ENCODE results near the gene ZC3H10.

DNA sequence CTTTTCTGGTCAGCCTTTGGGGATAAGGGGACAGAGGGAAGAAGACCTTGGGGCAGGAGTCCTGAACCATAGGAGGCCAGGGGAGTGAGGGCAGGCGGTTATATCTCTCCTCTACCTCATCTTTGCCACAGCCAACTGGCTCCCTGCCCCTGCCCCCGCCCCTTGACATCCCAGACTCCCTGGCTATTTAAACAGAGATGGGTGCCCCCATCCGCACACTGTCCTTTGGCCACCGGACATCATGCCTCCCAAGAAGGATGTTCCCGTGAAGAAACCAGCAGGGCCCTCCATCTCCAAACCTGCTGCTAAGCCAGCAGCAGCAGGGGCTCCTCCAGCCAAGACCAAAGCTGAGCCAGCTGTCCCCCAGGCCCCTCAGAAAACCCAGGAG is 35.6 kb downstream of the ZC3H10 start:
- TF ChIP-seq, protein P1, sequence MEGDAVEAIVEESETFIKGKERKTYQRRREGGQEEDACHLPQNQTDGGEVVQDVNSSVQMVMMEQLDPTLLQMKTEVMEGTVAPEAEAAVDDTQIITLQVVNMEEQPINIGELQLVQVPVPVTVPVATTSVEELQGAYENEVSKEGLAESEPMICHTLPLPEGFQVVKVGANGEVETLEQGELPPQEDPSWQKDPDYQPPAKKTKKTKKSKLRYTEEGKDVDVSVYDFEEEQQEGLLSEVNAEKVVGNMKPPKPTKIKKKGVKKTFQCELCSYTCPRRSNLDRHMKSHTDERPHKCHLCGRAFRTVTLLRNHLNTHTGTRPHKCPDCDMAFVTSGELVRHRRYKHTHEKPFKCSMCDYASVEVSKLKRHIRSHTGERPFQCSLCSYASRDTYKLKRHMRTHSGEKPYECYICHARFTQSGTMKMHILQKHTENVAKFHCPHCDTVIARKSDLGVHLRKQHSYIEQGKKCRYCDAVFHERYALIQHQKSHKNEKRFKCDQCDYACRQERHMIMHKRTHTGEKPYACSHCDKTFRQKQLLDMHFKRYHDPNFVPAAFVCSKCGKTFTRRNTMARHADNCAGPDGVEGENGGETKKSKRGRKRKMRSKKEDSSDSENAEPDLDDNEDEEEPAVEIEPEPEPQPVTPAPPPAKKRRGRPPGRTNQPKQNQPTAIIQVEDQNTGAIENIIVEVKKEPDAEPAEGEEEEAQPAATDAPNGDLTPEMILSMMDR (conservative IDR thresholded peaks at IDR 0.05; ENCODE audit: low read depth in 2 of 2) = no peak
- TF ChIP-seq POLR2AphosphoS5 (IDR thresholded peaks at IDR 0.05; ENCODE audit: low read depth) = no peak
- no peak for TF ChIP-seq EZH2phosphoT487 (IDR thresholded peaks at IDR 0.05; ENCODE audit: unreplicated experiment)
- TF ChIP-seq JUNB (IDR thresholded peaks at IDR 0.05; ENCODE audit: unreplicated experiment) = no peak
- TF ChIP-seq, protein P2, sequence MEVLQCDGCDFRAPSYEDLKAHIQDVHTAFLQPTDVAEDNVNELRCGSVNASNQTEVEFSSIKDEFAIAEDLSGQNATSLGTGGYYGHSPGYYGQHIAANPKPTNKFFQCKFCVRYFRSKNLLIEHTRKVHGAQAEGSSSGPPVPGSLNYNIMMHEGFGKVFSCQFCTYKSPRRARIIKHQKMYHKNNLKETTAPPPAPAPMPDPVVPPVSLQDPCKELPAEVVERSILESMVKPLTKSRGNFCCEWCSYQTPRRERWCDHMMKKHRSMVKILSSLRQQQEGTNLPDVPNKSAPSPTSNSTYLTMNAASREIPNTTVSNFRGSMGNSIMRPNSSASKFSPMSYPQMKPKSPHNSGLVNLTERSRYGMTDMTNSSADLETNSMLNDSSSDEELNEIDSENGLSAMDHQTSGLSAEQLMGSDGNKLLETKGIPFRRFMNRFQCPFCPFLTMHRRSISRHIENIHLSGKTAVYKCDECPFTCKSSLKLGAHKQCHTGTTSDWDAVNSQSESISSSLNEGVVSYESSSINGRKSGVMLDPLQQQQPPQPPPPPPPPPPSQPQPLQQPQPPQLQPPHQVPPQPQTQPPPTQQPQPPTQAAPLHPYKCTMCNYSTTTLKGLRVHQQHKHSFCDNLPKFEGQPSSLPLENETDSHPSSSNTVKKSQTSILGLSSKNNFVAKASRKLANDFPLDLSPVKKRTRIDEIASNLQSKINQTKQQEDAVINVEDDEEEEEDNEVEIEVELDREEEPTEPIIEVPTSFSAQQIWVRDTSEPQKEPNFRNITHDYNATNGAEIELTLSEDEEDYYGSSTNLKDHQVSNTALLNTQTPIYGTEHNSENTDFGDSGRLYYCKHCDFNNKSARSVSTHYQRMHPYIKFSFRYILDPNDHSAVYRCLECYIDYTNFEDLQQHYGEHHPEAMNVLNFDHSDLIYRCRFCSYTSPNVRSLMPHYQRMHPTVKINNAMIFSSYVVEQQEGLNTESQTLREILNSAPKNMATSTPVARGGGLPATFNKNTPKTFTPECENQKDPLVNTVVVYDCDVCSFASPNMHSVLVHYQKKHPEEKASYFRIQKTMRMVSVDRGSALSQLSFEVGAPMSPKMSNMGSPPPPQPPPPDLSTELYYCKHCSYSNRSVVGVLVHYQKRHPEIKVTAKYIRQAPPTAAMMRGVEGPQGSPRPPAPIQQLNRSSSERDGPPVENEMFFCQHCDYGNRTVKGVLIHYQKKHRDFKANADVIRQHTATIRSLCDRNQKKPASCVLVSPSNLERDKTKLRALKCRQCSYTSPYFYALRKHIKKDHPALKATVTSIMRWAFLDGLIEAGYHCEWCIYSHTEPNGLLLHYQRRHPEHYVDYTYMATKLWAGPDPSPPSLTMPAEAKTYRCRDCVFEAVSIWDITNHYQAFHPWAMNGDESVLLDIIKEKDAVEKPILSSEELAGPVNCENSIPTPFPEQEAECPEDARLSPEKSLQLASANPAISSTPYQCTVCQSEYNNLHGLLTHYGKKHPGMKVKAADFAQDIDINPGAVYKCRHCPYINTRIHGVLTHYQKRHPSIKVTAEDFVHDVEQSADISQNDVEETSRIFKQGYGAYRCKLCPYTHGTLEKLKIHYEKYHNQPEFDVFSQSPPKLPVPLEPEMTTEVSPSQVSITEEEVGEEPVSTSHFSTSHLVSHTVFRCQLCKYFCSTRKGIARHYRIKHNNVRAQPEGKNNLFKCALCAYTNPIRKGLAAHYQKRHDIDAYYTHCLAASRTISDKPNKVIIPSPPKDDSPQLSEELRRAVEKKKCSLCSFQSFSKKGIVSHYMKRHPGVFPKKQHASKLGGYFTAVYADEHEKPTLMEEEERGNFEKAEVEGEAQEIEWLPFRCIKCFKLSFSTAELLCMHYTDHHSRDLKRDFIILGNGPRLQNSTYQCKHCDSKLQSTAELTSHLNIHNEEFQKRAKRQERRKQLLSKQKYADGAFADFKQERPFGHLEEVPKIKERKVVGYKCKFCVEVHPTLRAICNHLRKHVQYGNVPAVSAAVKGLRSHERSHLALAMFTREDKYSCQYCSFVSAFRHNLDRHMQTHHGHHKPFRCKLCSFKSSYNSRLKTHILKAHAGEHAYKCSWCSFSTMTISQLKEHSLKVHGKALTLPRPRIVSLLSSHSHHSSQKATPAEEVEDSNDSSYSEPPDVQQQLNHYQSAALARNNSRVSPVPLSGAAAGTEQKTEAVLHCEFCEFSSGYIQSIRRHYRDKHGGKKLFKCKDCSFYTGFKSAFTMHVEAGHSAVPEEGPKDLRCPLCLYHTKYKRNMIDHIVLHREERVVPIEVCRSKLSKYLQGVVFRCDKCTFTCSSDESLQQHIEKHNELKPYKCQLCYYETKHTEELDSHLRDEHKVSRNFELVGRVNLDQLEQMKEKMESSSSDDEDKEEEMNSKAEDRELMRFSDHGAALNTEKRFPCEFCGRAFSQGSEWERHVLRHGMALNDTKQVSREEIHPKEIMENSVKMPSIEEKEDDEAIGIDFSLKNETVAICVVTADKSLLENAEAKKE (CRISPR knock-in tag; IDR thresholded peaks at IDR 0.05) = no peak
- no peak for TF ChIP-seq CREB1 (CRISPR knock-in tag; IDR thresholded peaks at IDR 0.05; ENCODE audit: low read depth)
- no peak for TF ChIP-seq EZH2 (IDR thresholded peaks at IDR 0.05; ENCODE audit: low read depth, unreplicated experiment)
- TF ChIP-seq, protein P3, sequence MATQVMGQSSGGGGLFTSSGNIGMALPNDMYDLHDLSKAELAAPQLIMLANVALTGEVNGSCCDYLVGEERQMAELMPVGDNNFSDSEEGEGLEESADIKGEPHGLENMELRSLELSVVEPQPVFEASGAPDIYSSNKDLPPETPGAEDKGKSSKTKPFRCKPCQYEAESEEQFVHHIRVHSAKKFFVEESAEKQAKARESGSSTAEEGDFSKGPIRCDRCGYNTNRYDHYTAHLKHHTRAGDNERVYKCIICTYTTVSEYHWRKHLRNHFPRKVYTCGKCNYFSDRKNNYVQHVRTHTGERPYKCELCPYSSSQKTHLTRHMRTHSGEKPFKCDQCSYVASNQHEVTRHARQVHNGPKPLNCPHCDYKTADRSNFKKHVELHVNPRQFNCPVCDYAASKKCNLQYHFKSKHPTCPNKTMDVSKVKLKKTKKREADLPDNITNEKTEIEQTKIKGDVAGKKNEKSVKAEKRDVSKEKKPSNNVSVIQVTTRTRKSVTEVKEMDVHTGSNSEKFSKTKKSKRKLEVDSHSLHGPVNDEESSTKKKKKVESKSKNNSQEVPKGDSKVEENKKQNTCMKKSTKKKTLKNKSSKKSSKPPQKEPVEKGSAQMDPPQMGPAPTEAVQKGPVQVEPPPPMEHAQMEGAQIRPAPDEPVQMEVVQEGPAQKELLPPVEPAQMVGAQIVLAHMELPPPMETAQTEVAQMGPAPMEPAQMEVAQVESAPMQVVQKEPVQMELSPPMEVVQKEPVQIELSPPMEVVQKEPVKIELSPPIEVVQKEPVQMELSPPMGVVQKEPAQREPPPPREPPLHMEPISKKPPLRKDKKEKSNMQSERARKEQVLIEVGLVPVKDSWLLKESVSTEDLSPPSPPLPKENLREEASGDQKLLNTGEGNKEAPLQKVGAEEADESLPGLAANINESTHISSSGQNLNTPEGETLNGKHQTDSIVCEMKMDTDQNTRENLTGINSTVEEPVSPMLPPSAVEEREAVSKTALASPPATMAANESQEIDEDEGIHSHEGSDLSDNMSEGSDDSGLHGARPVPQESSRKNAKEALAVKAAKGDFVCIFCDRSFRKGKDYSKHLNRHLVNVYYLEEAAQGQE (IDR thresholded peaks at IDR 0.05; ENCODE audit: unreplicated experiment) = no peak
- TF ChIP-seq, protein P4, sequence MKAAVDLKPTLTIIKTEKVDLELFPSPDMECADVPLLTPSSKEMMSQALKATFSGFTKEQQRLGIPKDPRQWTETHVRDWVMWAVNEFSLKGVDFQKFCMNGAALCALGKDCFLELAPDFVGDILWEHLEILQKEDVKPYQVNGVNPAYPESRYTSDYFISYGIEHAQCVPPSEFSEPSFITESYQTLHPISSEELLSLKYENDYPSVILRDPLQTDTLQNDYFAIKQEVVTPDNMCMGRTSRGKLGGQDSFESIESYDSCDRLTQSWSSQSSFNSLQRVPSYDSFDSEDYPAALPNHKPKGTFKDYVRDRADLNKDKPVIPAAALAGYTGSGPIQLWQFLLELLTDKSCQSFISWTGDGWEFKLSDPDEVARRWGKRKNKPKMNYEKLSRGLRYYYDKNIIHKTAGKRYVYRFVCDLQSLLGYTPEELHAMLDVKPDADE (IDR thresholded peaks at IDR 0.05) = no peak
